PFSK-1 (cell line): ENCODE data around the gene AFAP1L1.

Source experiments
- FOXP2 ChIP-seq: optimal IDR thresholded peaks from 2 replicates; pipeline ENCODE3; 2011; ENCODE audit warnings: borderline replicate concordance, control low read depth, inconsistent platforms; ENCODE audit not compliant: insufficient read depth; ENCODE audit errors: extremely low read length, extremely low read depth
- POLR2AphosphoS5 ChIP-seq: IDR thresholded peaks from 2 replicates; pipeline ENCODE4 v1.6.1; 2012; ENCODE audit warnings: low read depth, mild to moderate bottlenecking, control low read depth, low read length, moderate library complexity
- REST ChIP-seq, 2 experiments: IDR thresholded peaks; 2 replicates each; pipeline versions ENCODE4 v1.6.1 to v1.8.0; 2011 to 2012; ENCODE audit warnings: low read depth in 2 of 2, low read length in 2 of 2, control low read depth in 1 of 2, inconsistent platforms in 1 of 2, mild to moderate bottlenecking in 1 of 2, moderate library complexity in 1 of 2; ENCODE audit not compliant: insufficient read depth in 1 of 2
- SIN3A ChIP-seq: IDR thresholded peaks from 2 replicates; pipeline ENCODE4 v1.6.1; 2012; ENCODE audit warnings: mild to moderate bottlenecking, low read length, moderate library complexity, borderline replicate concordance; ENCODE audit not compliant: insufficient read depth
- TAF1 ChIP-seq: IDR thresholded peaks from 2 replicates; pipeline ENCODE4 v1.6.1; 2012; ENCODE audit warnings: low read length, control low read depth, borderline replicate concordance; ENCODE audit not compliant: insufficient read depth

AFAP1L1 gene

GRCh38 chr5:149328177-149328576 lies 56.5 kb downstream of the AFAP1L1 start:
- no peak for TF ChIP-seq SIN3A
- TF ChIP-seq POLR2AphosphoS5, result no peak
- no peak for TF ChIP-seq FOXP2
- TF ChIP-seq TAF1, result no peak
- TF ChIP-seq REST (IDR thresholded peaks at IDR 0.05; ENCODE audit: insufficient read depth in 1 of 2, low read depth in 2 of 2, low read length in 2 of 2), result no peak

- TF ChIP-seq POLR2AphosphoS5, result no peak
- TF ChIP-seq REST (IDR thresholded peaks at IDR 0.05; ENCODE audit: insufficient read depth in 1 of 2, low read depth in 2 of 2, low read length in 2 of 2), result no peak
- TF ChIP-seq FOXP2, result no peak
- no peak for TF ChIP-seq TAF1
- TF ChIP-seq SIN3A, result no peak
Observed at GRCh38 chr5:149333711-149334443, 62.2 kb downstream of the AFAP1L1 start.

- TF ChIP-seq TAF1, result no peak
- no peak for TF ChIP-seq POLR2AphosphoS5
Observed at GRCh38 chr5:149337736-149338135, 66.1 kb downstream of the AFAP1L1 start.

- no peak for TF ChIP-seq POLR2AphosphoS5
- TF ChIP-seq FOXP2, result no peak
- TF ChIP-seq TAF1, result no peak
- TF ChIP-seq REST (IDR thresholded peaks at IDR 0.05; ENCODE audit: insufficient read depth in 1 of 2, low read depth in 2 of 2, low read length in 2 of 2), result no peak
- no peak for TF ChIP-seq SIN3A
Observed at GRCh38 chr5:149338364-149338763, 66.7 kb downstream of the AFAP1L1 start.

- no peak for TF ChIP-seq SIN3A
- no peak for TF ChIP-seq POLR2AphosphoS5
- TF ChIP-seq TAF1, result no peak
- no peak for TF ChIP-seq FOXP2
- no peak for TF ChIP-seq REST (IDR thresholded peaks at IDR 0.05; ENCODE audit: insufficient read depth in 1 of 2, low read depth in 2 of 2, low read length in 2 of 2)
Observed at GRCh38 chr5:149340920-149341319, 69.3 kb downstream of the AFAP1L1 start.
